GM18508 (cell line): ENCODE measurements around the gene FRY.

Experiments used
- ATAC-seq: cut with Tn5 transposase; IDR thresholded peaks from one replicate; pipeline ENCODE4 v1.9.1; 2021; ENCODE audit warnings: moderate number of reproducible peaks; ENCODE audit not compliant: insufficient read depth, unreplicated experiment

Gene FRY

GRCh38 chr13:32317716-32318465, 286.3 kb downstream of the FRY start:
- no peak for ATAC-seq

DNA sequence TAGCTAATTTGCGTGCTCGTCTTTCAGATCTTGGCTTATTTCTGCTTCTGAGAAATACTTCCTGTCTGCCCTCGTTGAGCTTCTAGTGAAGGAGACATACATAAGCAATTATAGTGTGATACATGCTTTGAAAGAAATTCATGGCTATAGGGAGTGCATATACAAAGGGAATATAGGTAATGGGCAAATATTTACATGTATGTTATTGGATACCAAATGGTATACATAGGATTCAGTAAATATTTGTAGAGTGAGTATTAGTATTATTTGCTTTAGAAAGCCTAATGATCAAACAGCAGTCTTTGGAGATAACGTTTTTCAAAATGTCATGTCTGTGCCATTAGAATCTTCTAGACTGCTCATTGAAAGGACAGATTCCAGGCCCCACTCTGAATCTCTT, 289.0 kb downstream of the FRY start:
- no peak for ATAC-seq

GRCh38 chr13:32323912-32324311, 292.3 kb downstream of the FRY start:
- no peak for ATAC-seq

- no peak for ATAC-seq
Measured at GRCh38 chr13:32330441-32330840, 298.9 kb downstream of the FRY start.

DNA sequence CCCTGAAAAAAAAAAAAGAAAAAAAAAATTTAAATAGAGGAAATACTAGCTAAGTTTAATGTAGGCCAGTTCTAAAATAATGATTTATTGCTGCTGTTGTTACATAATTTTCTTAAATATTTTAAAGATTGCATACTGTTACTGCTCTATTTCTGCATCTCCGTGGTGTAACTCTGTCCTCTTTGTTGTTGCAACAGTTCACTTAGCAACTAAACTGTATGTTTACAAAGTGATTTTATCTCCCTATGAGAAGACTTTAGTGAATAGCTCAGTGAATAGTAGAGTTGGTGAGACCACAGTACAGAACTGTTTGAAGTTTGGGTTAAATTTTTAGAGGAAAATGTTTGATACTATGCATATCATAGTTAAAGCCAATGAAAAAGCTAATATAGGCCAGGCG, 303.1 kb downstream of the FRY start:
- ATAC-seq: no peak

DNA sequence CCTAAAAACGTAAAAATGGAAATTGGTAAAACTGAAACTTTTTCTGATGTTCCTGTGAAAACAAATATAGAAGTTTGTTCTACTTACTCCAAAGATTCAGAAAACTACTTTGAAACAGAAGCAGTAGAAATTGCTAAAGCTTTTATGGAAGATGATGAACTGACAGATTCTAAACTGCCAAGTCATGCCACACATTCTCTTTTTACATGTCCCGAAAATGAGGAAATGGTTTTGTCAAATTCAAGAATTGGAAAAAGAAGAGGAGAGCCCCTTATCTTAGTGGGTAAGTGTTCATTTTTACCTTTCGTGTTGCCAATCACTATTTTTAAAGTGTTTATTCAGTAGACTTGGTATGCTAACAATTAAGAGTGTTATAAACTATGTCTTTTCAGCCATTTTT, 309.3 kb downstream of the FRY start:
- ATAC-seq: no peak

- no peak for ATAC-seq
Measured at GRCh38 chr13:32347651-32348050, 316.1 kb downstream of the FRY start.
